Stimulated activated CD8-positive, alpha-beta memory T cell treated with anti-CD3 and anti-CD28 coated beads, Interleukin-2, amount 100 ng/mL, for 48 hours (primary cell): ENCODE results near the gene OAT.

Experiments
- DNase-seq, 2 donors: peaks; one replicate each; pipeline ENCODE4 v3.0.0-alpha.2; 2020; ENCODE audit warnings: low read depth in 2 of 2

The OAT gene

GRCh38 chr10:124418726-124419501, at the start of gene OAT:
Gene OAT, minus strand, starts transcription at chr10:124418923. Its CDS starts 6,752 bp downstream, at chr10:124412171.
- DNase-seq: peak; percentile 94 to 96

GRCh38 chr10:124467165-124467564, 48.4 kb upstream of the OAT start:
- no peak for DNase-seq

- DNase-seq: no peak
These were observed 47.2 kb upstream of the OAT start for GRCh38 chr10:124465777-124466488.

GRCh38 chr10:124465003-124465776, 46.5 kb upstream of the OAT start:
- no peak for DNase-seq

GRCh38 chr10:124464028-124464965, 45.6 kb upstream of the OAT start:
- no peak for DNase-seq

- DNase-seq: no peak
These were observed 43.6 kb upstream of the OAT start for GRCh38 chr10:124462348-124462695.

- peak; percentile 81 to 83 for DNase-seq
These were observed 43.1 kb upstream of the OAT start, which contains the start of gene LHPP for GRCh38 chr10:124461642-124462347. Gene LHPP, plus strand, starts transcription at chr10:124461823. Its CDS starts 40 bp downstream, at chr10:124461863.

- no peak for DNase-seq
These were observed 41.4 kb upstream of the OAT start for GRCh38 chr10:124460144-124460543.

GRCh38 chr10:124459395-124459794, 40.7 kb upstream of the OAT start:
- no peak for DNase-seq

- DNase-seq: no peak
These were observed 40.2 kb upstream of the OAT start for GRCh38 chr10:124458889-124459288.

GRCh38 chr10:124458473-124458872, 39.8 kb upstream of the OAT start:
- DNase-seq: no peak

- DNase-seq: no peak
These were observed 36.7 kb upstream of the OAT start for GRCh38 chr10:124455441-124455840.

GRCh38 chr10:124453960-124454610, 35.4 kb upstream of the OAT start:
- no peak for DNase-seq

- no peak for DNase-seq
These were observed 32.6 kb upstream of the OAT start for GRCh38 chr10:124451276-124451675.

GRCh38 chr10:124450783-124451057, 32.0 kb upstream of the OAT start:
- no peak for DNase-seq

- DNase-seq: no peak
These were observed 31.5 kb upstream of the OAT start, which contains the start of gene NKX1-2 for GRCh38 chr10:124450012-124450782. Gene NKX1-2, minus strand, starts transcription at chr10:124450035. Its CDS starts 92 bp downstream, at chr10:124449943.

- DNase-seq: no peak
These were observed 30.7 kb upstream of the OAT start for GRCh38 chr10:124449170-124450011.

- no peak for DNase-seq
These were observed 30.0 kb upstream of the OAT start for GRCh38 chr10:124448696-124449169.
